ENCODE measurements around the gene PCED1B.

DNA sequence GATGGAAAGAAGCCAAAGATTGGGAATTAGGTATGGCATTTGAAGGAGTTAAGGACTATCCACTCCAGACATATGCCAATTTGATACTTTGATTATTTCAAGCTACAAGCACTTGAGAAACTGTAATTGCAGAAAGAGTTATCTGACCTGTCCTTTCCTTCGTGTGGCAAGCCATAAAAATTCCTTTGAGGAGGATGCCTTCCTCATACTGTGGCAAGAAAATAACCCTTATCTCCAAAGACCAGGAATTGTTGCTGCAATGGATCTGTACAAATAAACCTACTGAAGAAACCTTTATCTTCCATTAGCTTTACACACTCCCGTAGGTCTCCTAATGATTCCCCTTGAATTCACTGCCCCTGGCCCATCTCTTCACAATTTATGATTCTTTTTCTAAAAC is 165.4 kb downstream of the PCED1B start:
- TF ChIP-seq, protein P1, sequence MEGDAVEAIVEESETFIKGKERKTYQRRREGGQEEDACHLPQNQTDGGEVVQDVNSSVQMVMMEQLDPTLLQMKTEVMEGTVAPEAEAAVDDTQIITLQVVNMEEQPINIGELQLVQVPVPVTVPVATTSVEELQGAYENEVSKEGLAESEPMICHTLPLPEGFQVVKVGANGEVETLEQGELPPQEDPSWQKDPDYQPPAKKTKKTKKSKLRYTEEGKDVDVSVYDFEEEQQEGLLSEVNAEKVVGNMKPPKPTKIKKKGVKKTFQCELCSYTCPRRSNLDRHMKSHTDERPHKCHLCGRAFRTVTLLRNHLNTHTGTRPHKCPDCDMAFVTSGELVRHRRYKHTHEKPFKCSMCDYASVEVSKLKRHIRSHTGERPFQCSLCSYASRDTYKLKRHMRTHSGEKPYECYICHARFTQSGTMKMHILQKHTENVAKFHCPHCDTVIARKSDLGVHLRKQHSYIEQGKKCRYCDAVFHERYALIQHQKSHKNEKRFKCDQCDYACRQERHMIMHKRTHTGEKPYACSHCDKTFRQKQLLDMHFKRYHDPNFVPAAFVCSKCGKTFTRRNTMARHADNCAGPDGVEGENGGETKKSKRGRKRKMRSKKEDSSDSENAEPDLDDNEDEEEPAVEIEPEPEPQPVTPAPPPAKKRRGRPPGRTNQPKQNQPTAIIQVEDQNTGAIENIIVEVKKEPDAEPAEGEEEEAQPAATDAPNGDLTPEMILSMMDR (IDR thresholded peaks at IDR 0.05): no peak
- TF ChIP-seq POLR2A (IDR thresholded peaks at IDR 0.05): no peak
